Hematopoietic multipotent progenitor cell (in vitro differentiated cells): ENCODE measurements around the gene GAK. TPM values are rescaled to one million over a fixed set of nuclear protein-coding genes. Genes with fewer than 3 reads are reported as not detected.
"Not testable (repeated sequence)": the region's sequence is repeated elsewhere in the genome, so short reads cannot be mapped to it uniquely, and the experiment has no call there.

Experiments used
- DNase-seq, 3 donors: peaks; one replicate each; pipeline ENCODE4 v3.0.0-alpha.2; 2011 to 2015; ENCODE audit warnings: low read depth in 2 of 3, low spot score in 2 of 3
- total RNA-seq: library from RNA; depleted of rRNA; stranded (reverse); fragments of >200 nt; gene quantifications from one replicate; pipeline ENCODE4 v1.2.3, GENCODE V29; 2012

Gene GAK
- total RNA-seq, 1 donor, result 107 TPM

DNA sequence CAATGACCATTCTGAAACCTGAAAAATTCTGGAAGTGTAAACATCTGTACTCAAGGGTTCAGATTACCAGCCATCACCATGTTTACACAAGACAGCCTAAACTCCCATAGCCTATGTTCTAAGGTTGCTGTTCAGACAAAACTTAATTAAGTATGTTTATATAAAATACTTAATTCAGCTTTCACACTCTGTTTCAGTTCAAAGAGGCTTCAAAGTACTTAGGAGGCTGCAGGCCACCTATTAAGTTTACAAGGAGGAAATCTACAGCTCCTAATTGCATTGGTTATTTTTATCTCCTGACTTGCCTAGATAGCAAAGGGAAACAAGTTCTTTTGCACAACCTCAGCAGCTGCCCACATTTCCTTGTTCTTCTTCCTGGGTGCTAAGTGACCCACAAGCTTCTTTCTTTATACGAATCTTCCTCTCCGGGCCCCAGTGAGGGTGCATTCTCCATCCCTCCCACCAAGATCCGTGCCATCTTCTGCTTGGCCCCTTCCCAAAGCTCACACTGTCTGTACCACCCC, 2.0 kb downstream of the GAK start:
- DNase-seq, result no peak

GRCh38 chr4:929096-929765, 2.9 kb downstream of the GAK start:
- DNase-seq, result no peak

DNA sequence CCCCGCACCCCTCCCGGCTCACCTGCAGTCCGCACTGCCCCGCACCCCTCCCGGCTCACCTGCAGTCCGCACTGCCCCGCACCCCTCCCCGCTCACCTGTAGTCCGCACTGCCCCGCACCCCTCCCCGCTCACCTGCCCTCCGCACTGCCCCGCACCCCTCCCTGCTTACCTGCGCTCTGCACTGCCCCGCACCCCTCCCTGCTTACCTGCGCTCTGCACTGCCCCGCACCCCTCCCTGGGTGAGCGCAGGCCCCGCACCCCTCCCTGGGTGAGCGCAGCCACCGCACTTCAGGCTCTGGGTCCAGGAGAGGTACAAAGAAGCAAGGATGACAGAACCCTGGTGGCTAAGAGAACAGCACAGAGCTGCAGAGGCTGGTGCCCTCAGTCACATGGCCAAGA, 4.5 kb downstream of the GAK start:
- DNase-seq, result not testable (repeated sequence)

GRCh38 chr4:926538-926937, 5.6 kb downstream of the GAK start:
- DNase-seq, result no peak

- DNase-seq, result no peak
These were observed 6.2 kb downstream of the GAK start for GRCh38 chr4:925771-926500.

DNA sequence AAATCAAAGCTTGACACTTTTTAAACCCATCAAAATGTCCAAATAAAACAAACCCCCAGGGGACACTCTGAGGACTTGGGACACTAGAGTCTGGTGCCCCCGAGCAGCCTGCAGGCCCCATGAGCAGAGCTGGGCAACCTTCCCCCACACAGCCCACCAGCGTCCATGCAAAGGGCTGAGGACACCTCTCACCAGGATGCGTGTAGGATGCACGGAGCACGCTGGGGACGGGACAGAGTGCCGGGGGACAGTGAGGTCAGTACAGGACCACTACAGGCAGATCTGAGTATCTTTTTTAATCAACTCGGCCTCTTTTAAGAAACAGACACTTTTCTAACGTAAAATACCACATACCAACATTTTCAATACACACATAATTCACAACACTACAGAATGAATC, 6.9 kb downstream of the GAK start:
- no peak for DNase-seq

- DNase-seq, result peak in 2 of 3 donors; percentile 58 to 63
These were observed 7.7 kb downstream of the GAK start for GRCh38 chr4:924107-925096.

DNA sequence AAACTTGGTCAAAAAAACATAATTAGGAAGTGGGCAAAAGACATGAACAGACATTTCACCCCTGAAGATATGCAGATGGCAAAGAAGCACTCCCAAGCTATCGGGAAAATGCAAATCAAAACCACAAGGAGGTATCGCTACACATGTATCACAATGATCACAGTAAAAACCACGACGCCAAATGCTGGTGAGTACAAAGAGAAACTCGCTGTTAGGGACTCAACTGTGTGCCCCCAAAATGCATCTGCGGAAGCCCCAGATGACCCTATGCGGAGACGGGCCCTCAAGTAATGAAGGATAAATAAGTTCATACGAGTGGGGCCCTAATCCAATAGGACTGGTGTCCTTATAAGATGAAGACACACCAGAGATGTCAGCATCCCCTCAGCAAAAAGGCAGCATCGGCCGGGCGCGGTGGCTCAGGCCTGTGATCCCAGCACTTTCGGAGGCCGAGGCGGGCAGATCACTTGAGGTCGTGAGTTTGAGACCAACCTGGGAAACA, 10.2 kb downstream of the GAK start:
- DNase-seq, result peak in 2 of 3 donors; percentile 14 to 26

- not testable (repeated sequence) for DNase-seq
These were observed 13.0 kb downstream of the GAK start for GRCh38 chr4:919004-919680.

- not testable (repeated sequence) for DNase-seq
These were observed 13.5 kb downstream of the GAK start for GRCh38 chr4:918591-918990.

GRCh38 chr4:917992-918391, 14.1 kb downstream of the GAK start:
- DNase-seq, result no peak

DNA sequence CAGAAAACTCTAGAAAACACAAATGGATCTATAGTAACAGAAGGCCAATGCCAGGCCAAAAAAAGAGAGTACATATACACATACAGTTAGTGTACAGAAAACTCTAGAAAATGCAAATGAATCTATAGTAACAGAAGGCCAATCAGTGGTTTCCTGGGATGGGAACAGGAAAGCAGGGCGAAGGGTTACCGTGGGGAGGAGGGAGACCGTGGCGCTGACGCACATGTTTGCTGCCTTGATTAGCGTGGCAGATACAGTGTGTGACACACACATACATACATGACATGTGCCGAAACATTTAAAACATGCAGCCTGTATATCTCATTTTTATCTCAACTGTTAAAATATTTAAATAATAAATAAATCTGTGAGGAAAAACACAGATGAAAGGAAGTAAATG, 14.7 kb downstream of the GAK start:
- no peak for DNase-seq

DNA sequence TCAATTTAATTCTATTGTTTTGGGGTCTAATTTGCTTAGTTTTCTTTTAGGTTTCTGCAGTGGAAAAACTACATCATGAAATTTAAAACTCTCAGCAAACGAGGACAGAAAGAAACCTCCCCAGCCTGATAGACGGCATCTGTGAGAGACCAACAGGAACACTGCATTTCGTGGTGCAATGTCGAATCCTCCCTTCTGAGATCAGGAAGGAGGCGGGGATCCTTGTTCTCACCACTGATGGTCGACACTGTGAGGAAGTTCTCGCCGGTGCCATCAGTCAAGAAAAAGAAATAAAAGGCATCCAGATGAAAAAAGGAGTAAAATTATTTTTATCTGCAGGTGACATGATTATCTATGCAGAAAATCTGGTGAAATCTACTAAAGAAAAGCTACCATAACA, 16.5 kb downstream of the GAK start:
- DNase-seq, result peak in 2 of 3 donors; percentile 22 to 64

GRCh38 chr4:915041-915474, 17.1 kb downstream of the GAK start:
- peak in 1 of 3 donors; percentile 10 for DNase-seq

DNA sequence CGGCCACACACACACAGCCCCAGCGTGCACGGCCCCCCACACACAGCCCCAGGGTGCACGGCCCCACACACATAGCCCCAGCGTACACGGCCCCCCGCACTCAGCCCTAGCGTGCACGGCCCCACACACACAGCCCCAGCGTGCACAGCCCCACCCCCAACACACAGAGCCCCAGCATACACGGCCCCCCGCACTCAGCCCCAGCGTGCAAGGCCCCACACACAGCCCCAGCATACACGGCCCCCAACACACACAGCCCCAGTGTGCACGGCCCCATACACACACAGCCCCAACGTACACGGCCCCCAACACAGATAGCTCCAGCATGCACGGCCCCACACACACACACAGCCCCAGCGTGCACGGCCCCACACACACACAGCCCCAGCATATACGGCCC, 17.6 kb downstream of the GAK start:
- DNase-seq, result no peak

- DNase-seq, result no peak
These were observed 18.9 kb downstream of the GAK start for GRCh38 chr4:913280-913618.

DNA sequence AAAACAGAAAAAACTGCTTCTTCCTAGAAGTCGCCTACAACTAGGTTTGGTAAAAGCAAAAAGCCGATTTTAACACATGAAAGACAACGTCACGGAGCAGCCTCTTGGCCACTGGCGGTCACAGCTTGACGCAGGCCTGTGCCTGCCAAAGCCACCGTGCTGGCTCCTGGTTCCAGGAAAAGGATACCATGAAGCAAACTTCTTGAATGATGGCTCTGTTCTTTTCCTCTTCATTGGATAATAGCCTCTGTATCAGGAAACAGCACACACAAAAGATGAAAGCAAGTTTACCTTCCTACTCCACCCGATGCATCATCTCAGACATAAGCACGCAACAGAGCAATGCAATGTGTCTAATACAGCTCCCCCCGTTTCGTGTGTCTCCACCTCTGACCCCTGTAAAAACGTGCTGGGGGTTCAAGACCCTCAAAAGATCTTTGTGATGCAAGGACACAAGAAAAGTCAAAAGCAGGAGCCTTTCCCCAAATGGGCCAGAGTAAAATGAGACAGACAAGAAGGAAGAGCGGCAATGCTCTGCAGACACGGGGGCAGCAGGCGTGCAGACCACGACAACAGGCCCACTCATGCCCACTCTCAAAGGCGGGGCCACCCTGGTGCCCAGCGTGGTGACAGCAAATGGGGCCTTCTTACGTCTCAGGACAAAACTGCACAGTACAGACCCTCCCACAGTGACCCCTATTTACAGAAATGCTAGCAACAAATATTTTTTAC, 19.4 kb downstream of the GAK start:
- no peak for DNase-seq

GRCh38 chr4:911871-912490, 20.1 kb downstream of the GAK start:
- DNase-seq, result no peak

- DNase-seq, result no peak
These were observed 20.8 kb downstream of the GAK start for GRCh38 chr4:911221-911751.
